ENCODE data around the gene SETBP1. TPM values are rescaled to one million over a fixed set of nuclear protein-coding genes. Genes with fewer than 3 reads are reported as not detected.

SETBP1 gene
- total RNA-seq, 1 experiment from 2014 or later = 0.23 TPM

DNA sequence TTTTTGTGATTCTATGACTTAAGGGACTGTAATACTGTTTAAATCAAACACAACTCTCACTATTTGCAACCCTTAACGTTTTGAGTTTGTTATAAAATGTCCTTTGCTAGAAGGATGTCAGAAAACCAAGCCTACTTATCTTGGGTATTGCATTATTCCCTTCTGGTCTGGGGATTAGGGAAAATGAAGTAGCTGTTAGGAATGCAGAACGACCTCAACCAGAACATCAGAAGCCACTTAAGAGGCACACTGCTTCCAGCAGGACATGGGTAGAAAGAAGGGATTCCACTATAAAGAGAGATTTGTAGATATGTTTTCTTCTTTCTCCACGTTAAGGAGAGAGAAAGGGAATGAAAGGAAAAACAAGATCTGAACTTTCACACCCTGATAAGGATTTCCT lies 101.2 kb downstream of the SETBP1 start:
- no TSS peak for BruUV-seq (replicated peaks)

DNA sequence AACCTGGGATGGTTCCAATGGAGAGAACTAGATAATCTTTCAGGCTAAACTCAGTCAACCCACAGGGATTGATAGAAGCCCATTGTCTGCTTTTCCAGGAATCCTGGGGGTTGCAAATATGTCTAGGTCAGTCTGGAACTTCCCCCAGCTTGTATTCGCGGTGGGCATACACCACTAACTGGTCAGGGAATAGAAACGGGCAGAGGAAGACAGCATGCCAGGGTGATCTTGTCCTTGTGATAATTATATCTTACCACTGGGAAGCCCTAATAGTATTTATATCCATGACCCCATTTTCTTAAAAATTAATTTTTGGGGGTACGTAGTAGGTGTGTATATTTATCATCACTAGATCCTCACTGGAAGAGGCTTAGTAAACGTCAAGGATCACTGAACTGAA lies 101.9 kb downstream of the SETBP1 start:
- H3K4me1 ChIP-seq (ENCODE audit: control insufficient read depth, insufficient read depth, low read length) = no peaks in the 10 kb centered on the region
- no peak for ATAC-seq
- BruUV-seq (replicated peaks) = no TSS peak

More for the DNA sequence above, 101.2 kb downstream of the SETBP1 start:
- no peaks in the 10 kb centered on the region for H3K4me1 ChIP-seq (ENCODE audit: control insufficient read depth, insufficient read depth, low read length)
- POLR2A ChIA-PET = no interaction called here
- no peaks in the 10 kb centered on the region for H3K27me3 ChIP-seq (ENCODE audit: control insufficient read depth, insufficient read depth, low read length)
- DNase-seq (ENCODE audit: low read depth, low spot score) = no peak
- TF ChIP-seq POLR2AphosphoS5 (IDR thresholded peaks at IDR 0.05; ENCODE audit: low read depth, low read length) (no peak), SIN3A (IDR thresholded peaks at IDR 0.05; ENCODE audit: borderline replicate concordance, insufficient read depth, low read depth, low read length) (no peak)
- TF ChIP-seq, protein P1, sequence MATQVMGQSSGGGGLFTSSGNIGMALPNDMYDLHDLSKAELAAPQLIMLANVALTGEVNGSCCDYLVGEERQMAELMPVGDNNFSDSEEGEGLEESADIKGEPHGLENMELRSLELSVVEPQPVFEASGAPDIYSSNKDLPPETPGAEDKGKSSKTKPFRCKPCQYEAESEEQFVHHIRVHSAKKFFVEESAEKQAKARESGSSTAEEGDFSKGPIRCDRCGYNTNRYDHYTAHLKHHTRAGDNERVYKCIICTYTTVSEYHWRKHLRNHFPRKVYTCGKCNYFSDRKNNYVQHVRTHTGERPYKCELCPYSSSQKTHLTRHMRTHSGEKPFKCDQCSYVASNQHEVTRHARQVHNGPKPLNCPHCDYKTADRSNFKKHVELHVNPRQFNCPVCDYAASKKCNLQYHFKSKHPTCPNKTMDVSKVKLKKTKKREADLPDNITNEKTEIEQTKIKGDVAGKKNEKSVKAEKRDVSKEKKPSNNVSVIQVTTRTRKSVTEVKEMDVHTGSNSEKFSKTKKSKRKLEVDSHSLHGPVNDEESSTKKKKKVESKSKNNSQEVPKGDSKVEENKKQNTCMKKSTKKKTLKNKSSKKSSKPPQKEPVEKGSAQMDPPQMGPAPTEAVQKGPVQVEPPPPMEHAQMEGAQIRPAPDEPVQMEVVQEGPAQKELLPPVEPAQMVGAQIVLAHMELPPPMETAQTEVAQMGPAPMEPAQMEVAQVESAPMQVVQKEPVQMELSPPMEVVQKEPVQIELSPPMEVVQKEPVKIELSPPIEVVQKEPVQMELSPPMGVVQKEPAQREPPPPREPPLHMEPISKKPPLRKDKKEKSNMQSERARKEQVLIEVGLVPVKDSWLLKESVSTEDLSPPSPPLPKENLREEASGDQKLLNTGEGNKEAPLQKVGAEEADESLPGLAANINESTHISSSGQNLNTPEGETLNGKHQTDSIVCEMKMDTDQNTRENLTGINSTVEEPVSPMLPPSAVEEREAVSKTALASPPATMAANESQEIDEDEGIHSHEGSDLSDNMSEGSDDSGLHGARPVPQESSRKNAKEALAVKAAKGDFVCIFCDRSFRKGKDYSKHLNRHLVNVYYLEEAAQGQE (IDR thresholded peaks at IDR 0.05; ENCODE audit: insufficient read depth in 1 of 2, low read depth in 2 of 2, low read length in 1 of 2) = no peak
- in situ Hi-C loops (cut with HindIII; ENCODE audit: low pct_unique_long_range_greater_than_20kb, low sequenced_read_pairs) = no loop called here
- no peak overlapping the region for H3K4me3 ChIP-seq (ENCODE audit: low read depth in 2 of 2, low read length in 2 of 2)
- ATAC-seq = no peak
- no peaks in the 10 kb centered on the region for H3K9me3 ChIP-seq (ENCODE audit: control insufficient read depth, insufficient read depth, low read depth, low read length)
- no peaks in the 10 kb centered on the region for H3K36me3 ChIP-seq (ENCODE audit: control insufficient read depth, insufficient read depth, low read length)
- no peak overlapping the region for H3K27ac ChIP-seq (ENCODE audit: low read length)
- CTCF ChIA-PET = no interaction called here
- intact Hi-C loops (cut with micrococcal nuclease; ENCODE audit: unreplicated experiment) = no loop called here

More for the DNA sequence above, 101.9 kb downstream of the SETBP1 start:
- Histone ChIP-seq H3K27me3 (ENCODE audit: control insufficient read depth, insufficient read depth, low read length) (no peaks in the 10 kb centered on the region), H3K27ac (ENCODE audit: low read length) (no peak overlapping the region), H3K4me3 (ENCODE audit: low read depth in 2 of 2, low read length in 2 of 2) (no peak overlapping the region), H3K9me3 (ENCODE audit: control insufficient read depth, insufficient read depth, low read depth, low read length) (no peaks in the 10 kb centered on the region), H3K36me3 (ENCODE audit: control insufficient read depth, insufficient read depth, low read length) (no peaks in the 10 kb centered on the region)
- in situ Hi-C loops (cut with HindIII; ENCODE audit: low pct_unique_long_range_greater_than_20kb, low sequenced_read_pairs) (no loop called here), intact Hi-C loops (cut with micrococcal nuclease; ENCODE audit: unreplicated experiment) (no loop called here)
- POLR2A ChIA-PET = no interaction called here
- CTCF ChIA-PET = no interaction called here
- DNase-seq (ENCODE audit: low read depth, low spot score) = no peak
- TF ChIP-seq TCF7L2 (IDR thresholded peaks at IDR 0.05; ENCODE audit: low read depth, low read length) = no peak
- TF ChIP-seq, protein P1 (IDR thresholded peaks at IDR 0.05; ENCODE audit: insufficient read depth in 1 of 2, low read depth in 2 of 2, low read length in 1 of 2) = no peak
- TF ChIP-seq, protein P2, sequence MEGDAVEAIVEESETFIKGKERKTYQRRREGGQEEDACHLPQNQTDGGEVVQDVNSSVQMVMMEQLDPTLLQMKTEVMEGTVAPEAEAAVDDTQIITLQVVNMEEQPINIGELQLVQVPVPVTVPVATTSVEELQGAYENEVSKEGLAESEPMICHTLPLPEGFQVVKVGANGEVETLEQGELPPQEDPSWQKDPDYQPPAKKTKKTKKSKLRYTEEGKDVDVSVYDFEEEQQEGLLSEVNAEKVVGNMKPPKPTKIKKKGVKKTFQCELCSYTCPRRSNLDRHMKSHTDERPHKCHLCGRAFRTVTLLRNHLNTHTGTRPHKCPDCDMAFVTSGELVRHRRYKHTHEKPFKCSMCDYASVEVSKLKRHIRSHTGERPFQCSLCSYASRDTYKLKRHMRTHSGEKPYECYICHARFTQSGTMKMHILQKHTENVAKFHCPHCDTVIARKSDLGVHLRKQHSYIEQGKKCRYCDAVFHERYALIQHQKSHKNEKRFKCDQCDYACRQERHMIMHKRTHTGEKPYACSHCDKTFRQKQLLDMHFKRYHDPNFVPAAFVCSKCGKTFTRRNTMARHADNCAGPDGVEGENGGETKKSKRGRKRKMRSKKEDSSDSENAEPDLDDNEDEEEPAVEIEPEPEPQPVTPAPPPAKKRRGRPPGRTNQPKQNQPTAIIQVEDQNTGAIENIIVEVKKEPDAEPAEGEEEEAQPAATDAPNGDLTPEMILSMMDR (IDR thresholded peaks at IDR 0.05) = no peak
- TF ChIP-seq POLR2AphosphoS5 (IDR thresholded peaks at IDR 0.05; ENCODE audit: low read depth, low read length) = no peak
- no peak for TF ChIP-seq SIN3A (IDR thresholded peaks at IDR 0.05; ENCODE audit: borderline replicate concordance, insufficient read depth, low read depth, low read length)
